Measurements from ENCODE around the gene MPP3. TPM values are rescaled to one million over a fixed set of nuclear protein-coding genes. Genes with fewer than 3 reads are reported as not detected.

The MPP3 gene
- total and polyA plus RNA-seq, 2 of the 4 experiments (the other 2 are of a cell fraction), result 5.7 to 11.9 TPM

DNA sequence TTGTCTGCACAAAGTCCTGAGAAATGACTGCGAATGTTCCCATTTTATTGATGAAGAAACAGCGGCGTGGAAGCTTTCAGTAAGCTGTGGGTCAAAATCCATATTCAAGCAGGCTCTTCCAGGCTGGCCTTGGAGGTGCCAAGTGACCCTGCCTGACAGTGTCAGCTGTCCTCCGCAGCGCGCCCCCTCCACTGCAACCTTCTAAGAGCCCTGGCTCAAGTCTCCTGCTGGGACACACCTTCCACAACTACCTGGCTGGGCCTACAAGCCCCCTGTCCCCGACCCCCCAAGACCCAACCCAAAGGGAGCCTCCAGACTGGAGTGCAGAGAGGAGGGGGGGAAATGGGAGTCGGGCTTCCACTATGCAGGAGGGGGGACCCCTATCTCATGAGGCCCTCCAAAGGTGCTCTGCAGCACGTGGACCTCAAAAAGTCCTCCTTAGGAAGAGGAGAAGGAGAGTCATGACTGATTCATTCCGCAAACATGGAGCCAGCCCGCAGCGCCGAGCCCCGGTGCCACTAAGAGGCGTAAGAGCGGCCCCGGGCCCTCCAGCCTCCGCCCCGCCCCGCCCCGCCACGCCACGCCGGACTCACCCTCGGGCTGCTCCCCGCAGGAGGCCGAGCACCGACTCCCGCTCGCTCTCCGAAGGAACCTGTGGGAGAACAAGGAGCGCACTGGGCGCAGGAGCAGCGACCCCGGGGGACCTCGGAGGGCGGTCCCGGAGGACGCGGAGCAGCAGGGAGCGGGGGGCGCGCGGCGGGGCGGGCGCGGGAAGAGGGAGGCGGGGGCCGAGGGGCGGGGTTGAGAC, 574 bp downstream of the MPP3 start:
- Histone ChIP-seq H2BK20ac (ENCODE audit: low read depth, low read length) (no peak overlapping the region), H4K91ac (ENCODE audit: insufficient read depth, low read depth, low read length) (peak overlapping the region; percentile 84), H3K4me3 (ENCODE audit: insufficient read depth, low read depth, low read length) (peak overlapping the region; percentile 86), H2AFZ (replicated peaks; ENCODE audit: low read length, poor library complexity) (peak overlapping the region; percentile 98), H3K4me2 (ENCODE audit: low read depth, low read length) (peak overlapping the region; percentile 55), H3K27ac (ENCODE audit: insufficient read depth, low read length) (peak overlapping the region; percentile 70; the same call in 1 of the 2 replicates), H4K20me1 (ENCODE audit: insufficient read depth, low read length) (0 out of 2 replicates have a peak, but pooled peaks cover 6% of the 10 kb centered on the region), H3K18ac (ENCODE audit: low read depth, low read length) (no peak overlapping the region; the same call in 1 of the 2 replicates), H4K8ac (ENCODE audit: low read depth in 2 of 2, low read length in 2 of 2) (peak overlapping the region; percentile 8 to 61; a peak in 2 of 4 replicates), H4K5ac (ENCODE audit: low read depth, low read length) (no peak overlapping the region; the same call in 1 of the 2 replicates), H3K14ac (replicated peaks; ENCODE audit: low read depth, low read length) (peak overlapping the region; percentile 84), H3K36me3 (ENCODE audit: control insufficient read depth, insufficient read depth, low read length) (peaks cover 22% of the 10 kb centered on the region), H3K56ac (ENCODE audit: extremely low read depth, insufficient read depth, low read length) (no peak overlapping the region), H3K27me3 (ENCODE audit: control insufficient read depth, insufficient read depth, low read length) (no peaks in the 10 kb centered on the region), H2AK5ac (ENCODE audit: low read depth, low read length) (peak overlapping the region; percentile 78), H3K9me3 (ENCODE audit: control insufficient read depth, insufficient read depth, low read length) (no peaks in the 10 kb centered on the region), H3K9me1 (ENCODE audit: insufficient read depth, low read length) (peaks cover 11% of the 10 kb centered on the region; the same call in 1 of the 2 replicates), H2BK5ac (ENCODE audit: low read depth, low read length, poor library complexity, severe bottlenecking) (peak overlapping the region; percentile 63), H3K23ac (ENCODE audit: low read depth, low read length) (no peak overlapping the region), H2AK9ac (replicated peaks; ENCODE audit: low read depth, low read length, poor library complexity) (peak overlapping the region; percentile 97), H3K4me1 (ENCODE audit: control insufficient read depth, insufficient read depth, low read length) (peaks cover 5% of the 10 kb centered on the region), H2BK15ac (ENCODE audit: low read depth, low read length) (peak overlapping the region; percentile 26; the same call in 1 of the 3 replicates), H2BK120ac (ENCODE audit: low read depth, low read length) (peak overlapping the region; percentile 39; the same call in 1 of the 2 replicates), H3K9ac (ENCODE audit: low read depth, low read length) (peak overlapping the region; percentile 74), H3K79me1 (ENCODE audit: low read depth in 1 of 2, low read length in 2 of 2) (peaks cover 11 to 40% of the 10 kb centered on the region in 2 experiments), H3K4ac (ENCODE audit: low read depth, low read length) (peak overlapping the region; percentile 64)
- peak; percentile 69 for DNase-seq
- ChIA-PET CTCF (interaction anchor here (0.6 to 1.8 kb wide), 3 partner anchors 9 to 69 kb away, joined by 3 read pairs; no protein-coding TSS in a partner anchor), POLR2A (ENCODE audit: unreplicated experiment) (no interaction called here)
- intact Hi-C loops (cut with micrococcal nuclease), result loop anchor here (2.0 kb wide), 1 partner anchor 54 kb away; the partner anchor contains the start of gene DUSP3
- dilution Hi-C loops (cut with HindIII; ENCODE audit: low sequenced_read_pairs, unreplicated experiment), result no loop called here
- no TSS peak for BruUV-seq (replicated peaks)
- 4% methylated on average over 21 of the region's 51 CpGs; no CpG with 5 or more reads in 1 of the 2 experiments for WGBS, 2 experiments (ENCODE audit: extremely low coverage in 2 of 2, insufficient read length in 1 of 2)
- ATAC-seq (ENCODE audit: low read depth), result peak; percentile 88
- in situ Hi-C loops (cut with MboI; ENCODE audit: low sequenced_read_pairs), result no loop called here
- TF ChIP-seq NFE2L2 (IDR thresholded peaks at IDR 0.05; ENCODE audit: low read depth, low read length) (no peak), RFX5 (IDR thresholded peaks at IDR 0.05; ENCODE audit: low read depth, low read length) (no peak), RCOR1 (IDR thresholded peaks at IDR 0.05; ENCODE audit: insufficient replicate concordance, low read length) (no peak), FOS (IDR thresholded peaks at IDR 0.05; ENCODE audit: low read depth, low read length) (no peak), POLR2A (IDR thresholded peaks at IDR 0.05; ENCODE audit: low read depth, low read length) (no peak; the same call in 1 of the 2 replicates), MAZ (IDR thresholded peaks at IDR 0.05; ENCODE audit: borderline replicate concordance, low read depth, low read length) (peak; percentile 28; the same call in 1 of the 2 replicates), RAD21 (IDR thresholded peaks at IDR 0.05; ENCODE audit: low read length) (no peak), MXI1 (IDR thresholded peaks at IDR 0.05; ENCODE audit: borderline replicate concordance, low read depth, low read length) (peak; percentile 69), BHLHE40 (IDR thresholded peaks at IDR 0.05; ENCODE audit: low read depth, low read length) (0 out of 2 replicates have a peak, but pooled peaks have one; percentile 3), CEBPB (IDR thresholded peaks at IDR 0.05; ENCODE audit: low read depth, low read length) (no peak), CHD1 (IDR thresholded peaks at IDR 0.05; ENCODE audit: low read depth, low read length) (no peak), SMC3 (IDR thresholded peaks at IDR 0.05; ENCODE audit: low read depth, low read length) (no peak), MAFK (IDR thresholded peaks at IDR 0.05; ENCODE audit: low read depth, low read length) (no peak)
- TF ChIP-seq, protein P1, sequence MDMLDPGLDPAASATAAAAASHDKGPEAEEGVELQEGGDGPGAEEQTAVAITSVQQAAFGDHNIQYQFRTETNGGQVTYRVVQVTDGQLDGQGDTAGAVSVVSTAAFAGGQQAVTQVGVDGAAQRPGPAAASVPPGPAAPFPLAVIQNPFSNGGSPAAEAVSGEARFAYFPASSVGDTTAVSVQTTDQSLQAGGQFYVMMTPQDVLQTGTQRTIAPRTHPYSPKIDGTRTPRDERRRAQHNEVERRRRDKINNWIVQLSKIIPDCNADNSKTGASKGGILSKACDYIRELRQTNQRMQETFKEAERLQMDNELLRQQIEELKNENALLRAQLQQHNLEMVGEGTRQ (IDR thresholded peaks at IDR 0.05; ENCODE audit: low read depth, low read length), result 0 out of 2 replicates have a peak, but pooled peaks have one; percentile 57
- TF ChIP-seq, protein P2, sequence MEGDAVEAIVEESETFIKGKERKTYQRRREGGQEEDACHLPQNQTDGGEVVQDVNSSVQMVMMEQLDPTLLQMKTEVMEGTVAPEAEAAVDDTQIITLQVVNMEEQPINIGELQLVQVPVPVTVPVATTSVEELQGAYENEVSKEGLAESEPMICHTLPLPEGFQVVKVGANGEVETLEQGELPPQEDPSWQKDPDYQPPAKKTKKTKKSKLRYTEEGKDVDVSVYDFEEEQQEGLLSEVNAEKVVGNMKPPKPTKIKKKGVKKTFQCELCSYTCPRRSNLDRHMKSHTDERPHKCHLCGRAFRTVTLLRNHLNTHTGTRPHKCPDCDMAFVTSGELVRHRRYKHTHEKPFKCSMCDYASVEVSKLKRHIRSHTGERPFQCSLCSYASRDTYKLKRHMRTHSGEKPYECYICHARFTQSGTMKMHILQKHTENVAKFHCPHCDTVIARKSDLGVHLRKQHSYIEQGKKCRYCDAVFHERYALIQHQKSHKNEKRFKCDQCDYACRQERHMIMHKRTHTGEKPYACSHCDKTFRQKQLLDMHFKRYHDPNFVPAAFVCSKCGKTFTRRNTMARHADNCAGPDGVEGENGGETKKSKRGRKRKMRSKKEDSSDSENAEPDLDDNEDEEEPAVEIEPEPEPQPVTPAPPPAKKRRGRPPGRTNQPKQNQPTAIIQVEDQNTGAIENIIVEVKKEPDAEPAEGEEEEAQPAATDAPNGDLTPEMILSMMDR (conservative IDR thresholded peaks at IDR 0.05; ENCODE audit: low read depth, low read length), result no peak
